ENCODE results near the gene PDIA6.
"Not testable (repeated sequence)": the region's sequence is repeated elsewhere in the genome, so short reads cannot be mapped to it uniquely, and the experiment has no call there.

PDIA6 gene

GRCh38 chr2:10834068-10834655, 21.6 kb upstream of the PDIA6 start:
- no peak for DNase-seq (ENCODE audit: extremely low read depth in 1 of 2, low read depth in 1 of 2)

DNA sequence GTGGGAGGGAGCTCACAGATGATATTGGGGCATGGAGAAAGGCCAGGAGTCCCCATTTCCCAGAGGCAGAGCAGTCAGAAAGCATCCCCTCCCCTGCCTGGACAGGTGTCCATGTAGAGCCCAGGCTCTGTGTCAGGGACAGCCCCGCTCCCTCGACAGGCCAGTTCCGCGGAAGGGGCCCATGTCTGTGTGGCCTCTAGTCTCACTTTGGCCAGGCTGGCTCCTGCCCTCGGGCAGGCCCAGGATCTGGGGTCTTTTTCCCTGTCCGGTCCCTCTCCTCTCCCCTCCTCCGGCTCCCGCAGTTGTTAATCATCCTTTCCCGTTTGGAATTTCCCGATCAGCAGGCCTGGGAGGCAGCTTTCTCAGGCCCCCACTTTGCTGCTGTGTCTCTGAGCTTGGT, 20.4 kb upstream of the PDIA6 start:
- DNase-seq (ENCODE audit: extremely low read depth in 1 of 2, low read depth in 1 of 2): no peak

- peak; percentile 49 to 74 for DNase-seq (ENCODE audit: extremely low read depth in 1 of 2, low read depth in 1 of 2)
These were observed 19.8 kb upstream of the PDIA6 start for GRCh38 chr2:10832203-10832936.

DNA sequence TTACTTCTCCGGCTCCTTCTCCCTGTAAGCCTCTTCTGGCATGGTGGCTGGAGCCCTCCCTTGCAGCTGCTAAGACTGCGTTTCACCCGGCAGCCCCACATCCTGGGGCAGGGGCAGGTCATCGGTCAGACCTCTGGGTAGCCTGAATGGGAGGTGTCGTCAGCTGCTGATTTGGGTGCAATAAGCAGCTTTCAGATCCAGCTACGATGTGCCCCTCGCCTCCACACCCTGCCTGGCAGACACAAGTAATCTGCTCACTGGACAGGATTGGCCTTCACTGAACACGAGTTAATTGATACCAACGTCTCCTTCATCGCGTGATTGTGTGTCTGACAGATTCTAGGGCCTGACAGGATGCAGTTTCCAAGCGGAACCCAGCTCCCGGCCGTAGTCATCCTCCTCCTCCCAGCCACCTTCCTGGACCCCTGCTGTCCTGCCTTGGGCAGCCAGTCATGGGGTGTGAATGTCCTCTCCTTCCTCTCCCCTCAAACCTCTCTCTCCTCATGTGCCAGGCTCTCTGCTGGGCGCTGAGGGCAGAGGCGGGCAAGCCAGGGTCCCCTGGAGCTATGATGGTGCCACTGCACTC, 18.9 kb upstream of the PDIA6 start:
- no peak for DNase-seq (ENCODE audit: extremely low read depth in 1 of 2, low read depth in 1 of 2)

GRCh38 chr2:10830641-10831399, 18.2 kb upstream of the PDIA6 start:
- no peak for DNase-seq (ENCODE audit: extremely low read depth in 1 of 2, low read depth in 1 of 2)

DNA sequence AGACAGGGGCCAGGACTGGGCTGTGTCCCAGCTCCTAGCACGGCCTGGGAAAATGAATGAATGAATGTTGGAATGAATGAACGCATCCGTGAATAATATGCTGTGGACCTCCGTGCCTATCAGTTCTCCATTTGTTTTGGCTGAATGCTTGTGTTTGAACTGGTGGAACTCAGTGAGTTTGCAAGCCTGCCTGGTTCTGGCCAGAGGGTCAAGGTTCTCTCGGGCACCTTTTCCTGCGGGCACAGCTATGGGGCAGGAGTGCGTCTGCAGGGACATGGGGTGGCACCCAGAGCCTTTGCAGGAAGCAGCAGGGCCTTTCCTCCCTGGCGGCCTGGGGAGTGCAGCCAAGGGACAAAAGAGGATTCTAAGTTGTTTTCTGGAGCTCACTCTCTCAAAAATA, 17.6 kb upstream of the PDIA6 start:
- no peak for DNase-seq (ENCODE audit: extremely low read depth in 1 of 2, low read depth in 1 of 2)

- no peak for DNase-seq (ENCODE audit: extremely low read depth in 1 of 2, low read depth in 1 of 2)
These were observed 16.7 kb upstream of the PDIA6 start for GRCh38 chr2:10829299-10829698.

GRCh38 chr2:10828346-10828745, 15.8 kb upstream of the PDIA6 start:
- DNase-seq (ENCODE audit: extremely low read depth in 1 of 2, low read depth in 1 of 2): no peak

DNA sequence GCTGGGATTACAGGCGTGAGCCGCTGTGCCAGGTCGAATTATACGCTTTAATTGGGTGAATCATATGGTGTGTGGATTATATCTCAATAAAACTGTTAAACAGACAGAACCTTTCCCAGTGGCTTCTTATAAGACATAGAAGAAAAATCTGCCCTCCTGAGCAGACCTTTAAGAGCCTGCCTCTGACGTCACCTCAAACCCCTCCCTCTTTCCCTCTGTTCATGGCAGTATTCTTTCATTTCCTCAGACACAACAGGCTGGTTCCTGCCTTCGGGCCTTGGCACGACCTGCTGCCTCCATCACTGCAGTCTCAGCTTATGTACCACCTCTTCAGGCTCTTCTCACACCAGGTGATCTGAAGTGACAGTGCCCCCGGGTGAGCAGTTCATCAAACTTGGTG, 14.0 kb upstream of the PDIA6 start:
- DNase-seq (ENCODE audit: extremely low read depth in 1 of 2, low read depth in 1 of 2): no peak

GRCh38 chr2:10826026-10826425, 13.4 kb upstream of the PDIA6 start:
- no peak for DNase-seq (ENCODE audit: extremely low read depth in 1 of 2, low read depth in 1 of 2)

GRCh38 chr2:10824191-10824590, 11.6 kb upstream of the PDIA6 start:
- DNase-seq (ENCODE audit: extremely low read depth in 1 of 2, low read depth in 1 of 2): no peak

DNA sequence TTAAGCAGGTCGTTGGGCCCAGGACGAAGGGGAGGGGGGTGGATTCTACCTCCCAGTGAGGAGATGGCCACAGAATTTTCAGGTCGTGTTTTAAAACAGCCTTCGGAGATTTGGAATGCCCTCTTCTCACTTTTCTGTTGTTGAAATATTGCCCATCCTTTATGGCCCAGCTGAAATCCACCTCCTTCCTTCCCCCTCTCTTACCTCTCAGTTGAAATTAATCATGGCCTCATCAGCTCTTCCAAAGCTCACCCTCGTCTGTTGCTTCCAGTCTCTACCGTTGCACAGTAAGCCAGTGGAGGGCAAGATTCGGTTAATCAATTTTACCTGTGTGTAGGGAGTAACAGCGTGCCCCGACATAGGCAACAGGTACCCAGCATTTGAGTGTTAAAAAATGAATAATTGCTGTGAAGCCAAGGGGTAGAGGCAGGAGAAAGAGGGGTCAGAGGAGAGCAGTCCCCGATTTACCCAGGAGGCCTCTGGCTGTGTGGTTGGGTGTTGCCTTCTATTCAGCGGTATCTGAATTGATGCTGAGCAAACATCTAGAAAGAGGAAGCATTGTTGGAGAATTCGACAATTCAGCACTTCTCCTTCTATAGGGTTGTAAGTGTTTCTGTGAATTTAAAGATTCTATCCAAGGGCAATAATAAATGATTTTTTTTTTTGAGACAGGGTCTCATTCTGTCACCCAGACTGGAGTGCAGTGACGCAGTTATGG, 8.6 kb upstream of the PDIA6 start:
- no peak for DNase-seq (ENCODE audit: extremely low read depth in 1 of 2, low read depth in 1 of 2)

DNA sequence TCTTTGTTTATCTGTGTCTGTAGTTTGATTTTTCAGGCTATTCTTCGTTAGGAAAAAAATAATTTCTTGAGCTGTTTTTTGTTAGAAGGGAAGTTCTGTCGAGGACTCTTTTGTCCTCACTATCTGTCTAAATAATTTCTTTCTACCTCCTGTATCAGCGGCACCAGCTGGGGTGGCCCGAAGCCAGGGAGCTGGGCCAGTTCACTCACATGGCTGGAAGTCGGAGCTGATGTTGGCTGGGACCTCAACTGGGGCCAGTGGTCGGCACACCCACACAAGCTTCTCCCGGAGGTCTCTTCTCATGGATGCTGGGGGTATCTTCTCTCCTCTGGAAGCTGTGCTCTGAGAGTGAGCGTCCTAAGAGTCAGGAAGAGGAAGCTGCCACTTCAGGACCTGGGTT, 8.0 kb upstream of the PDIA6 start:
- DNase-seq (ENCODE audit: extremely low read depth in 1 of 2, low read depth in 1 of 2): no peak

- no peak for DNase-seq (ENCODE audit: extremely low read depth in 1 of 2, low read depth in 1 of 2)
These were observed 7.2 kb upstream of the PDIA6 start for GRCh38 chr2:10819714-10820314.

- no peak for DNase-seq (ENCODE audit: extremely low read depth in 1 of 2, low read depth in 1 of 2)
These were observed 6.4 kb upstream of the PDIA6 start for GRCh38 chr2:10818984-10819383.

GRCh38 chr2:10818305-10818704, 5.7 kb upstream of the PDIA6 start:
- DNase-seq (ENCODE audit: extremely low read depth in 1 of 2, low read depth in 1 of 2): not testable (repeated sequence)

GRCh38 chr2:10817413-10817812, 4.8 kb upstream of the PDIA6 start:
- no peak for DNase-seq (ENCODE audit: extremely low read depth in 1 of 2, low read depth in 1 of 2)

DNA sequence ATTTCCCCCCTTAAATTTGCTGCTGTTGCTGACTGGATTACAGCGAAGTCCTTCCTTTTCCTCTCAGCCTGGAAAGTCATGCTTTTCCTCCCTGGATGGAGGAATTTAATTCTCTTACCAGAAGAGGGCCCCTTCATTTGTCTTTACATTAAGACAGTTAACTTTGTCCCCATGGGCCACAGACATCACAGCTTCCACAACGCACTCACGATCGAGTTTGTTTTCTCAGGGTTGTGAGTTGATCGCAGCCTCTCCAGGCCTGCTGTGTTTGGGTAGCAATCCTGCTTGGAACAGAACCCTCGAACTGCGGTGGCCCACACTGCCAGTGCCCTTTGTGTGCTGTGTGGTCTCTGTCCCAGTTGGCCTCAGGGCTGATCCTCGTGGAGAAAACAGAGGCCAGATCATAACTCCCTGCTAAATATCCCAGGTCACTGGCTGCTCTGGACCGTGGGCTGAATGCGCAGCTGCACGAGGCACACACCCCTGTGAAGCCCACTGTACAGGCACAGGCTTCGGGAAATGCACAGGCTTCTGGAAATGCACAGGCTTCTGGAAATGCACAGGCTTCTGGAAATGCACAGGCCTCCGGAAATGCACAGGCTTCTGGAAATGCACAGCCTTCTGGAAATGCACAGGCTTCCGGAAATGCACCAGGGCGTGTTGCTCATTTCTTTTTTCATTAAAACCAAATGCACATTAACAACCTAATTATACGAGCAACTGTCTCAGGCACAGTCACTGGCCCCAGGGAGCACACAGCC, 2.2 kb upstream of the PDIA6 start:
- DNase-seq (ENCODE audit: extremely low read depth in 1 of 2, low read depth in 1 of 2): no peak

GRCh38 chr2:10814142-10814541, 1.6 kb upstream of the PDIA6 start:
- no peak for DNase-seq (ENCODE audit: extremely low read depth in 1 of 2, low read depth in 1 of 2)
